OCI-LY3 (cell line): ENCODE results near the gene ABLIM3.

ENCODE experiments used
- H2AFZ ChIP-seq: fragments of 200-600, 300-600 bp; shearing (Covaris generic); 2 replicates; pipeline ENCODE4 v1.6.0; 2014; ENCODE audit warnings: antibody characterized with exemption, low read depth, low read length
- H3K27ac ChIP-seq: fragments of 200-600, 300-600 bp; sonication (generic); 2 replicates; pipeline ENCODE4 v1.5.1; 2014; ENCODE audit warnings: mild to moderate bottlenecking, low read length, moderate library complexity, mixed read lengths
- H3K27me3 ChIP-seq: fragments of 200-600, 300-600 bp; sonication (generic); 2 replicates; pipeline ENCODE4 v1.6.1; 2014; ENCODE audit warnings: low read depth, low read length, mixed read lengths
- H3K36me3 ChIP-seq: fragments of 200-600, 300-600 bp; sonication (generic); replicated peaks from 2 replicates; pipeline ENCODE3; 2014; ENCODE audit warnings: low read depth, low read length, mixed read lengths
- H3K4me1 ChIP-seq: fragments of 300-600, 200-600 bp; sonication (generic); 2 replicates; pipeline ENCODE4 v1.6.1; 2014; ENCODE audit warnings: low read length, mixed read lengths
- H3K4me2 ChIP-seq: fragments of 200-600, 300-600 bp; sonication (generic); 2 replicates; pipeline ENCODE4 v1.6.1; 2014; ENCODE audit warnings: low read length, mixed read lengths
- H3K4me3 ChIP-seq: fragments of 300-600, 200-600 bp; sonication (generic); 2 replicates; pipeline ENCODE4 v1.5.1; 2014; ENCODE audit warnings: antibody characterized with exemption, mild to moderate bottlenecking, low read length, moderate library complexity
- H3K79me2 ChIP-seq: fragments of 300-600, 200-600 bp; shearing (Covaris generic); 2 replicates; pipeline ENCODE4 v1.6.1; 2014; ENCODE audit warnings: mild to moderate bottlenecking, low read length, mixed read lengths
- H3K9ac ChIP-seq: fragments of 300-600, 200-600 bp; shearing (Covaris generic); 2 replicates; pipeline ENCODE4 v1.6.0; 2014; ENCODE audit warnings: mild to moderate bottlenecking, low read length, moderate library complexity
- H3K9me3 ChIP-seq: fragments of 200-600, 300-600 bp; shearing (Covaris generic); 2 replicates; pipeline ENCODE4 v1.6.1; 2014; ENCODE audit warnings: low read length, mixed read lengths; ENCODE audit not compliant: insufficient read depth
- H4K20me1 ChIP-seq: fragments of 200-600, 300-600 bp; sonication (generic); 2 replicates; pipeline ENCODE4 v1.6.1; 2016; ENCODE audit warnings: low read length, mixed read lengths; ENCODE audit not compliant: insufficient read depth
- EZH2phosphoT487 ChIP-seq: fragments of 200-600 bp; shearing (Covaris generic); IDR thresholded peaks from 2 replicates; pipeline ENCODE4 v1.6.1; 2018; ENCODE audit warnings: antibody characterized with exemption, mixed run types, low read depth
- TF ChIP-seq, protein P1 (sequence below): fragments of 200-600, 300-600 bp; sonication (generic); IDR thresholded peaks from 2 replicates; pipeline ENCODE4 v1.5.1; 2014; ENCODE audit warnings: antibody characterized with exemption, low read length, low read depth

The ABLIM3 gene

GRCh38 chr5:149195337-149195887 lies 54.1 kb downstream of the ABLIM3 start:
- Histone ChIP-seq H3K4me2 (no peak overlapping the region), H3K4me3 (no peak overlapping the region), H3K9me3 (no peaks in the 10 kb centered on the region), H3K79me2 (no peaks in the 10 kb centered on the region), H3K9ac (no peak overlapping the region), H2AFZ (no peak overlapping the region), H4K20me1 (no peaks in the 10 kb centered on the region), H3K27ac (no peak overlapping the region), H3K27me3 (no peaks in the 10 kb centered on the region), H3K36me3 (no peaks in the 10 kb centered on the region), H3K4me1 (no peaks in the 10 kb centered on the region)
- TF ChIP-seq, protein P1, sequence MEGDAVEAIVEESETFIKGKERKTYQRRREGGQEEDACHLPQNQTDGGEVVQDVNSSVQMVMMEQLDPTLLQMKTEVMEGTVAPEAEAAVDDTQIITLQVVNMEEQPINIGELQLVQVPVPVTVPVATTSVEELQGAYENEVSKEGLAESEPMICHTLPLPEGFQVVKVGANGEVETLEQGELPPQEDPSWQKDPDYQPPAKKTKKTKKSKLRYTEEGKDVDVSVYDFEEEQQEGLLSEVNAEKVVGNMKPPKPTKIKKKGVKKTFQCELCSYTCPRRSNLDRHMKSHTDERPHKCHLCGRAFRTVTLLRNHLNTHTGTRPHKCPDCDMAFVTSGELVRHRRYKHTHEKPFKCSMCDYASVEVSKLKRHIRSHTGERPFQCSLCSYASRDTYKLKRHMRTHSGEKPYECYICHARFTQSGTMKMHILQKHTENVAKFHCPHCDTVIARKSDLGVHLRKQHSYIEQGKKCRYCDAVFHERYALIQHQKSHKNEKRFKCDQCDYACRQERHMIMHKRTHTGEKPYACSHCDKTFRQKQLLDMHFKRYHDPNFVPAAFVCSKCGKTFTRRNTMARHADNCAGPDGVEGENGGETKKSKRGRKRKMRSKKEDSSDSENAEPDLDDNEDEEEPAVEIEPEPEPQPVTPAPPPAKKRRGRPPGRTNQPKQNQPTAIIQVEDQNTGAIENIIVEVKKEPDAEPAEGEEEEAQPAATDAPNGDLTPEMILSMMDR, result no peak
- TF ChIP-seq EZH2phosphoT487, result no peak

- no peaks in the 10 kb centered on the region for H3K4me1 ChIP-seq
- H3K4me2 ChIP-seq, result no peak overlapping the region
- H3K79me2 ChIP-seq, result no peaks in the 10 kb centered on the region
- H3K27ac ChIP-seq, result no peak overlapping the region
- H3K36me3 ChIP-seq, result no peaks in the 10 kb centered on the region
- no peaks in the 10 kb centered on the region for H3K9me3 ChIP-seq
- H3K9ac ChIP-seq, result no peak overlapping the region
- TF ChIP-seq, protein P1, result no peak
- no peak for TF ChIP-seq EZH2phosphoT487
- H3K4me3 ChIP-seq, result no peak overlapping the region
- H2AFZ ChIP-seq, result no peak overlapping the region
- no peaks in the 10 kb centered on the region for H3K27me3 ChIP-seq
- no peaks in the 10 kb centered on the region for H4K20me1 ChIP-seq
These were observed 54.7 kb downstream of the ABLIM3 start for GRCh38 chr5:149195962-149196361.

- H2AFZ ChIP-seq, result no peak overlapping the region
- no peak overlapping the region for H3K27ac ChIP-seq
- no peaks in the 10 kb centered on the region for H3K9me3 ChIP-seq
- no peaks in the 10 kb centered on the region for H4K20me1 ChIP-seq
- TF ChIP-seq, protein P1, result no peak
- no peak for TF ChIP-seq EZH2phosphoT487
- no peak overlapping the region for H3K4me2 ChIP-seq
- no peaks in the 10 kb centered on the region for H3K79me2 ChIP-seq
- no peak overlapping the region for H3K9ac ChIP-seq
- H3K4me1 ChIP-seq, result no peaks in the 10 kb centered on the region
- no peaks in the 10 kb centered on the region for H3K36me3 ChIP-seq
- H3K4me3 ChIP-seq, result no peak overlapping the region
- H3K27me3 ChIP-seq, result no peaks in the 10 kb centered on the region
These were observed 56.9 kb downstream of the ABLIM3 start for GRCh38 chr5:149198148-149198547.

GRCh38 chr5:149200355-149200754 lies 59.1 kb downstream of the ABLIM3 start:
- Histone ChIP-seq H3K9ac (no peak overlapping the region), H3K36me3 (no peaks in the 10 kb centered on the region), H3K4me3 (no peak overlapping the region), H3K4me2 (no peak overlapping the region), H2AFZ (no peak overlapping the region), H3K79me2 (no peaks in the 10 kb centered on the region), H3K27me3 (no peaks in the 10 kb centered on the region), H4K20me1 (no peaks in the 10 kb centered on the region), H3K9me3 (no peaks in the 10 kb centered on the region), H3K27ac (no peak overlapping the region), H3K4me1 (no peaks in the 10 kb centered on the region)
- TF ChIP-seq, protein P1, result no peak
